K562 (cell line): Measurements from ENCODE around the gene MCCC2. TPM values are rescaled to one million over a fixed set of nuclear protein-coding genes. Genes with fewer than 3 reads are reported as not detected.

ENCODE experiments used
- ASH1L ChIP-seq: fragments of 450-650 bp; IDR thresholded peaks from 2 replicates; pipeline ENCODE4 v1.6.1; 2018; ENCODE audit warnings: borderline replicate concordance, mild to moderate bottlenecking, low read depth; ENCODE audit not compliant: partially characterized antibody
- BCOR ChIP-seq: fragments of 450-650 bp; IDR thresholded peaks from 2 replicates; pipeline ENCODE4 v1.6.1; 2016
- CBX8 ChIP-seq: fragments of 200-600 bp; sonication (generic); IDR thresholded peaks from 2 replicates; pipeline ENCODE4 v1.6.1; 2012; ENCODE audit warnings: borderline replicate concordance, mixed run types, low read depth, mild to moderate bottlenecking, moderate library complexity, mixed read lengths, low read length, control low read depth, inconsistent platforms; ENCODE audit not compliant: poor library complexity, severe bottlenecking; ENCODE audit errors: extremely low read depth
- ELF1 ChIP-seq: fragments of 200-800 bp; sonication (Bioruptor generic); IDR thresholded peaks from 2 replicates; pipeline ENCODE4 v1.6.1; 2016; ENCODE audit warnings: missing genetic modification characterization, missing compliant biosample characterization
- FOXK2 ChIP-seq, 2 experiments: fragments of 450-650 bp; IDR thresholded peaks in 1 of 2; conservative IDR thresholded peaks in 1 of 2; 2 replicates each; pipeline ENCODE4 v1.6.1; 2016; ENCODE audit warnings: low read depth in 2 of 2, mild to moderate bottlenecking in 1 of 2
- HNRNPH1 ChIP-seq: fragments of 200-400 bp; formaldehyde crosslinking; optimal IDR thresholded peaks from 2 replicates; pipeline ENCODE3; 2017; ENCODE audit warnings: low read depth, mild to moderate bottlenecking, low read length, moderate library complexity
- SMC3 ChIP-seq: conservative IDR thresholded peaks from 2 replicates; pipeline ENCODE4 v1.6.1; 2011; ENCODE audit warnings: low read depth, low read length, improper control_type of control experiment; ENCODE audit not compliant: insufficient read depth
- ZNF133 ChIP-seq: fragments of 250-450 bp; sonication (Bioruptor Pico); IDR thresholded peaks from 2 replicates; pipeline ENCODE4 v1.4.0; 2020; ENCODE audit warnings: mild to moderate bottlenecking
- ZNF668 ChIP-seq: fragments of 250-450 bp; sonication (Bioruptor Pico); IDR thresholded peaks from 2 replicates; pipeline ENCODE4 v1.8.0; 2022; ENCODE audit warnings: mild to moderate bottlenecking, inconsistent platforms
- polyA plus RNA-seq, 8 experiments: library from polyadenylated mRNA; depleted of rRNA in 4 of 8; stranded (reverse) in 5 of 8; unstranded in 3 of 8; fragments of >200 nt; fragmentation: Nextera tagmentation in 2 of 8; fragmentation: Illumina TruSeq in 1 of 8; extraction: Ambion mirVana in 2 of 8; extraction: Trizol in 1 of 8; gene quantifications; 2 replicates each; pipeline versions ENCODE4 v1.2.1 to v1.2.3, GENCODE V29; 2011 to 2014; ENCODE audit warnings: inconsistent platforms in 1 of 8, missing spikeins in 1 of 8
- total RNA-seq, 7 experiments: library from RNA; depleted of rRNA in 6 of 7; stranded (reverse); fragments of >200 nt in 6 of 7; fragmentation: Illumina TruSeq in 2 of 7; extraction: Trizol in 2 of 7; gene quantifications; 2 replicates each; pipeline versions ENCODE4 v1.2.1 to v1.2.3, GENCODE V29; 2011 to 2021; ENCODE audit warnings: low replicate concordance in 1 of 7
- TF ChIP-seq, protein P1 (sequence below): fragments of 150-350 bp; IDR thresholded peaks from 2 replicates; pipeline ENCODE4 v1.6.1; 2014; ENCODE audit warnings: low read depth, mild to moderate bottlenecking, low read length, borderline replicate concordance

Gene MCCC2
- total and polyA plus RNA-seq, 9 of the 15 experiments (the other 6 are each of a cell fraction or from before 2014, with no cell fraction given) = 17.1 to 77.9 (median 52.5) TPM

- TF ChIP-seq ZNF668 = no peak
- TF ChIP-seq ELF1 (tag) = no peak
- TF ChIP-seq ASH1L = no peak
- TF ChIP-seq FOXK2 (conservative IDR thresholded peaks at IDR 0.05 in 1 of 2, IDR thresholded peaks at IDR 0.05 in 1 of 2; ENCODE audit: low read depth in 2 of 2) = no peak
- no peak for TF ChIP-seq ZNF133
- TF ChIP-seq BCOR = no peak
- TF ChIP-seq HNRNPH1 = no peak
- TF ChIP-seq, protein P1, sequence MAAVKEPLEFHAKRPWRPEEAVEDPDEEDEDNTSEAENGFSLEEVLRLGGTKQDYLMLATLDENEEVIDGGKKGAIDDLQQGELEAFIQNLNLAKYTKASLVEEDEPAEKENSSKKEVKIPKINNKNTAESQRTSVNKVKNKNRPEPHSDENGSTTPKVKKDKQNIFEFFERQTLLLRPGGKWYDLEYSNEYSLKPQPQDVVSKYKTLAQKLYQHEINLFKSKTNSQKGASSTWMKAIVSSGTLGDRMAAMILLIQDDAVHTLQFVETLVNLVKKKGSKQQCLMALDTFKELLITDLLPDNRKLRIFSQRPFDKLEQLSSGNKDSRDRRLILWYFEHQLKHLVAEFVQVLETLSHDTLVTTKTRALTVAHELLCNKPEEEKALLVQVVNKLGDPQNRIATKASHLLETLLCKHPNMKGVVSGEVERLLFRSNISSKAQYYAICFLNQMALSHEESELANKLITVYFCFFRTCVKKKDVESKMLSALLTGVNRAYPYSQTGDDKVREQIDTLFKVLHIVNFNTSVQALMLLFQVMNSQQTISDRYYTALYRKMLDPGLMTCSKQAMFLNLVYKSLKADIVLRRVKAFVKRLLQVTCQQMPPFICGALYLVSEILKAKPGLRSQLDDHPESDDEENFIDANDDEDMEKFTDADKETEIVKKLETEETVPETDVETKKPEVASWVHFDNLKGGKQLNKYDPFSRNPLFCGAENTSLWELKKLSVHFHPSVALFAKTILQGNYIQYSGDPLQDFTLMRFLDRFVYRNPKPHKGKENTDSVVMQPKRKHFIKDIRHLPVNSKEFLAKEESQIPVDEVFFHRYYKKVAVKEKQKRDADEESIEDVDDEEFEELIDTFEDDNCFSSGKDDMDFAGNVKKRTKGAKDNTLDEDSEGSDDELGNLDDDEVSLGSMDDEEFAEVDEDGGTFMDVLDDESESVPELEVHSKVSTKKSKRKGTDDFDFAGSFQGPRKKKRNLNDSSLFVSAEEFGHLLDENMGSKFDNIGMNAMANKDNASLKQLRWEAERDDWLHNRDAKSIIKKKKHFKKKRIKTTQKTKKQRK = no peak
- 0 out of 2 replicates have a peak, but pooled peaks have one; percentile 16 for TF ChIP-seq SMC3
- no peak for TF ChIP-seq CBX8
Observed at GRCh38 chr5:71658916-71659662, 71.9 kb downstream of the MCCC2 start (continued).
